PC-3 (cell line): ENCODE data around the gene EPHB2. TPM values are rescaled to one million over a fixed set of nuclear protein-coding genes. Genes with fewer than 3 reads are reported as not detected.

Experiments used
- ATAC-seq: fragments of 200-7000 bp; cut with Tn5 transposase; 2 replicates; pipeline ENCODE4 v1.9.1; 2020; ENCODE audit warnings: mild to moderate bottlenecking, moderate library complexity
- BruUV-seq: library from RNA; stranded (reverse); fragments of 400-500 nt; replicated peaks from 2 replicates; lab custom pipeline; 2021; lab: Mats Ljungman, UMichigan
- CTCF ChIA-PET: fragments of 300-600 bp; sonication (Branson Sonifier 250); formaldehyde crosslinking; loops from one replicate; lab custom pipeline; 2022; ENCODE audit warnings: antibody characterized with exemption; lab: Charles Lee
- POLR2A ChIA-PET: fragments of 300-600 bp; sonication (Branson Sonifier 250); formaldehyde crosslinking; loops from one replicate; lab custom pipeline; 2022; ENCODE audit warnings: antibody characterized with exemption; ENCODE audit not compliant: unreplicated experiment; lab: Charles Lee
- DNase-seq: peaks from one replicate; pipeline ENCODE4 v3.0.0-alpha.2; 2015
- H2AFZ ChIP-seq: fragments of 300-600 bp; sonication (generic); 2 replicates; pipeline ENCODE4 v1.6.0; 2016; ENCODE audit warnings: antibody characterized with exemption, low read length
- H3F3A ChIP-seq: fragments of 300-600 bp; sonication (generic); one replicate; pipeline ENCODE4 v1.6.0; 2017; ENCODE audit warnings: antibody characterized with exemption, low read length, control low read depth, mild to moderate bottlenecking; ENCODE audit not compliant: unreplicated experiment
- H3K27ac ChIP-seq: fragments of 300-600 bp; sonication (generic); 2 replicates; pipeline ENCODE4 v1.5.1; 2016; ENCODE audit warnings: mild to moderate bottlenecking, low read length
- H3K27me3 ChIP-seq: fragments of 300-600 bp; sonication (generic); 2 replicates; pipeline ENCODE4 v1.6.1; 2016; ENCODE audit warnings: low read length, mixed read lengths
- H3K36me3 ChIP-seq: fragments of 300-600 bp; sonication (generic); 2 replicates; pipeline ENCODE4 v1.6.1; 2016; ENCODE audit warnings: low read depth, mixed run types, low read length, mixed read lengths
- H3K4me1 ChIP-seq: fragments of 300-600 bp; sonication (generic); 2 replicates; pipeline ENCODE4 v1.5.1; 2016; ENCODE audit warnings: low read length; ENCODE audit not compliant: insufficient read depth
- H3K4me2 ChIP-seq: fragments of 300-600 bp; sonication (generic); 2 replicates; pipeline ENCODE4 v1.6.0; 2016; ENCODE audit warnings: low read length
- H3K4me3 ChIP-seq: fragments of 300-600 bp; sonication (generic); 2 replicates; pipeline ENCODE4 v1.5.1; 2016; ENCODE audit warnings: mild to moderate bottlenecking, low read length, mixed read lengths
- H3K79me2 ChIP-seq: fragments of 300-600 bp; sonication (generic); 2 replicates; pipeline ENCODE4 v1.6.1; 2017; ENCODE audit warnings: low read length, mixed read lengths
- H3K9ac ChIP-seq: fragments of 300-600 bp; sonication (generic); 2 replicates; pipeline ENCODE4 v1.6.0; 2016; ENCODE audit warnings: mild to moderate bottlenecking, low read length
- H3K9me2 ChIP-seq: fragments of 300-600 bp; sonication (generic); replicated peaks from 2 replicates; pipeline ENCODE4 v1.6.1; 2016; ENCODE audit warnings: mixed run types, low read length, mixed read lengths
- H3K9me3 ChIP-seq: fragments of 300-600 bp; sonication (generic); 2 replicates; pipeline ENCODE4 v1.6.1; 2016; ENCODE audit warnings: low read length, mixed read lengths
- H4K20me1 ChIP-seq: fragments of 300-600 bp; sonication (generic); 2 replicates; pipeline ENCODE4 v1.6.1; 2016; ENCODE audit warnings: low read length, mixed read lengths
- EZH2 ChIP-seq: fragments of 300-600 bp; sonication (generic); IDR thresholded peaks from one replicate; pipeline ENCODE4 v1.6.1; 2017; ENCODE audit warnings: antibody characterized with exemption, mild to moderate bottlenecking, low read length; ENCODE audit not compliant: unreplicated experiment
- EZH2phosphoT487 ChIP-seq: fragments of 300-600 bp; sonication (generic); IDR thresholded peaks from 2 replicates; pipeline ENCODE4 v1.6.1; 2018; ENCODE audit warnings: mild to moderate bottlenecking, antibody characterized with exemption, low read length, borderline replicate concordance
- intact Hi-C: fragments of 100-400 bp; cut with micrococcal nuclease; formaldehyde crosslinking; loops from 2 replicates; pipeline ENCODE4 v1.9.0; 2023
- total RNA-seq: library from RNA; depleted of rRNA; stranded (reverse); fragments of >200 nt; gene quantifications from 2 replicates; pipeline ENCODE4 v1.2.3, GENCODE V29; 2014
- TF ChIP-seq, protein P1 (sequence below): fragments of 300-600 bp; sonication (generic); conservative IDR thresholded peaks from 2 replicates; pipeline ENCODE4 v1.5.1; 2017; ENCODE audit warnings: antibody characterized with exemption, low read depth, mild to moderate bottlenecking, low read length

The EPHB2 gene
- total RNA-seq, 1 experiment from 2014 or later, result 23.2 TPM

DNA sequence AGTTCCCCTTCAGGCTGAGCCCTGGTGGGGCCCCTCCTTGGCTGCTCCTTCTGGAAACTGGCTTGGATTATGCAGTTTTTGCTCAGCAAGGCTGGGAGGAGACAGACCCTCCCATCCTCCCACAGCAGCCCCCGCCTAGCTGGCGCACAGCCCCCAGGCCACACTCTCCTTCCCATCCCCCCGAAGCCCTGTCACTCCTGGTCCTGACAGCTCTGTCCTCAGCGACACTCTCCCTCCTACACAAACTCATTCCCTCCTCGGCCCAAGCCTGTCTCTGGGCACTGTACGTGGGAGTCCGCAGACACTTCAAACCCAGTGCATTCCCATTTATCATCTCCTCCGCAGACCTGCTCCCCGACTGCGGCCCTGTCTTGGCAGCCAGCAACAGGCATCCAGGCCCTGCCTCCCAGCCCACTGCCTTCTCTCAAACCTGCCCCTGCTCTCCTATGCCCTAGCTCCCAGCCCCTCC is 25.0 kb upstream of the EPHB2 start:
- Histone ChIP-seq H3K36me3 (no peaks in the 10 kb centered on the region), H3K9me3 (no peaks in the 10 kb centered on the region), H3K27me3 (no peaks in the 10 kb centered on the region), H3K4me1 (peaks cover 14% of the 10 kb centered on the region), H3K4me3 (no peak overlapping the region), H3F3A (no peaks in the 10 kb centered on the region), H3K27ac (no peak overlapping the region), H3K9ac (no peak overlapping the region), H3K79me2 (no peaks in the 10 kb centered on the region), H2AFZ (no peak overlapping the region), H3K4me2 (no peak overlapping the region), H4K20me1 (no peaks in the 10 kb centered on the region), H3K9me2 (no peaks in the 10 kb centered on the region)
- no peak for TF ChIP-seq EZH2phosphoT487
- no peak for TF ChIP-seq EZH2
- TF ChIP-seq, protein P1, sequence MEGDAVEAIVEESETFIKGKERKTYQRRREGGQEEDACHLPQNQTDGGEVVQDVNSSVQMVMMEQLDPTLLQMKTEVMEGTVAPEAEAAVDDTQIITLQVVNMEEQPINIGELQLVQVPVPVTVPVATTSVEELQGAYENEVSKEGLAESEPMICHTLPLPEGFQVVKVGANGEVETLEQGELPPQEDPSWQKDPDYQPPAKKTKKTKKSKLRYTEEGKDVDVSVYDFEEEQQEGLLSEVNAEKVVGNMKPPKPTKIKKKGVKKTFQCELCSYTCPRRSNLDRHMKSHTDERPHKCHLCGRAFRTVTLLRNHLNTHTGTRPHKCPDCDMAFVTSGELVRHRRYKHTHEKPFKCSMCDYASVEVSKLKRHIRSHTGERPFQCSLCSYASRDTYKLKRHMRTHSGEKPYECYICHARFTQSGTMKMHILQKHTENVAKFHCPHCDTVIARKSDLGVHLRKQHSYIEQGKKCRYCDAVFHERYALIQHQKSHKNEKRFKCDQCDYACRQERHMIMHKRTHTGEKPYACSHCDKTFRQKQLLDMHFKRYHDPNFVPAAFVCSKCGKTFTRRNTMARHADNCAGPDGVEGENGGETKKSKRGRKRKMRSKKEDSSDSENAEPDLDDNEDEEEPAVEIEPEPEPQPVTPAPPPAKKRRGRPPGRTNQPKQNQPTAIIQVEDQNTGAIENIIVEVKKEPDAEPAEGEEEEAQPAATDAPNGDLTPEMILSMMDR, result no peak
- ChIA-PET POLR2A (no interaction called here), CTCF (no interaction called here)
- DNase-seq (no peak), ATAC-seq (no peak)
- BruUV-seq, result no TSS peak
- intact Hi-C loops, result no loop called here

DNA sequence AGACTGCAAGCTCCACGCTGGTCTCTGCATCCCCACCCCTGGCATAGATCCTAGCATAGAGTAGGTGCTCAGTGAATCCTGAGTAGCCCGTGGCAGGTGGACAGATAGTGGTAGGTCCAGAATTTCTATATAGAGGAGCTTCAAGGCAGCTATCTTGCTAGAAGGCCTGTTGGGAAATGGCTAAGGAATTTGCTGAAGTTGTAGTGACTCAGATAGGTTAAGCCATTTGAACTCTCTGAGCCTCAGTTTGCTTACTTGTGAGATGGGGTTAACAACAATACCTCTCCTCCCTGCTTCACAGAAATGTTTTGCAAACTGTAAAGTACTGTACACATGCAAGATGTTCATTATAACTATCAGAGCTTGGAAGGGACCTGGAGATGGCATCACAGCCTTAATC is 23.4 kb upstream of the EPHB2 start:
- DNase-seq (no peak), ATAC-seq (no peak)
- H2AFZ ChIP-seq, result no peak overlapping the region
- no peak overlapping the region for H3K4me2 ChIP-seq
- intact Hi-C loops, result no loop called here
- peaks cover 14% of the 10 kb centered on the region for H3K4me1 ChIP-seq
- ChIA-PET CTCF (no interaction called here), POLR2A (no interaction called here)
- no peak overlapping the region for H3K4me3 ChIP-seq
- H3K27me3 ChIP-seq, result no peaks in the 10 kb centered on the region
- no peaks in the 10 kb centered on the region for H3K9me3 ChIP-seq
- H3K27ac ChIP-seq, result no peak overlapping the region
- no peaks in the 10 kb centered on the region for H3K36me3 ChIP-seq
- H3K9me2 ChIP-seq, result no peaks in the 10 kb centered on the region
- no peaks in the 10 kb centered on the region for H3K79me2 ChIP-seq
- H4K20me1 ChIP-seq, result no peaks in the 10 kb centered on the region
- H3K9ac ChIP-seq, result no peak overlapping the region
- BruUV-seq, result no TSS peak
- no peaks in the 10 kb centered on the region for H3F3A ChIP-seq
- TF ChIP-seq, protein P1, result no peak
- TF ChIP-seq EZH2 (no peak), EZH2phosphoT487 (no peak)

DNA sequence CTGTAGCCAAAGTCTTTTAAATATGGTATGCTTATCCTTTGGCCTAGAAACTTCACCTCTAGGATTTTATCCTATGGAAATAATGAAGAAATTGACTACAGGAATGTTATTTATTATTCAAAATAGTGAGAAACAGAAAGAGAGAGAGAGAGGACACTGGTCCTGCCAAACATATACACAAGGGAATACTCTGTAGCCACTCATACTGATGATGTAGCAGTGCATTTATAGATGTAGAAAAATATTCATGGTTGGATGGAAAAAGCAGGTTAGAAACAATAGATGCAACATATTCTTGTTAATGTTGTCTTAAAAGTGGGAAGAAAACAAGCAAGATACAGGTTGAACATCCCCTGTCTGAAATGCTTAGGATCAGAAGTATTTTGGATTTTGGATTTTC is 22.2 kb upstream of the EPHB2 start:
- TF ChIP-seq EZH2phosphoT487, result no peak
- no peak for TF ChIP-seq EZH2
- TF ChIP-seq, protein P1, result no peak
- Histone ChIP-seq H3K4me1 (peaks cover 14% of the 10 kb centered on the region), H3K36me3 (no peaks in the 10 kb centered on the region), H3K9me2 (no peaks in the 10 kb centered on the region), H3K4me3 (no peak overlapping the region), H3K9me3 (no peaks in the 10 kb centered on the region), H2AFZ (no peak overlapping the region), H3K9ac (no peak overlapping the region), H3K4me2 (no peak overlapping the region), H3F3A (no peaks in the 10 kb centered on the region), H4K20me1 (no peaks in the 10 kb centered on the region), H3K27me3 (no peaks in the 10 kb centered on the region), H3K79me2 (no peaks in the 10 kb centered on the region), H3K27ac (no peak overlapping the region)
- DNase-seq (no peak), ATAC-seq (no peak)
- intact Hi-C loops, result no loop called here
- BruUV-seq, result no TSS peak
- POLR2A ChIA-PET, result no interaction called here
- CTCF ChIA-PET, result no interaction called here
